Activated T-cell treated with anti-CD3 and anti-CD28 coated beads, Interleukin-2, amount 50 U/mL, for 24 hours (primary cell): Measurements from ENCODE around the gene ZNF587B.
A peak's percentile ranks its signal among the peaks of the same experiment; 100 is the strongest.
"Not testable (repeated sequence)": the region's sequence is repeated elsewhere in the genome, so short reads cannot be mapped to it uniquely, and the experiment has no call there.

Source experiments
- DNase-seq: peaks from one replicate; pipeline ENCODE4 v3.0.0-alpha.2; 2020
- H3K27ac Mint-ChIP-seq: 2 replicates; pipeline ENCODE4 v1.8.0; 2020; ENCODE audit warnings: mild to moderate bottlenecking, mixed read lengths
- H3K27me3 Mint-ChIP-seq: 2 replicates; pipeline ENCODE4 v1.8.0; 2020; ENCODE audit warnings: mixed read lengths
- H3K36me3 Mint-ChIP-seq: 2 replicates; pipeline ENCODE4 v1.8.0; 2020; ENCODE audit warnings: low read depth, mixed read lengths
- H3K4me1 Mint-ChIP-seq: 2 replicates; pipeline ENCODE4 v1.8.0; 2020; ENCODE audit warnings: low read depth, mixed read lengths
- H3K4me3 Mint-ChIP-seq: 2 replicates; pipeline ENCODE4 v1.8.0; 2020; ENCODE audit warnings: mild to moderate bottlenecking, moderate library complexity, mixed read lengths
- H3K9me3 Mint-ChIP-seq: 2 replicates; pipeline ENCODE4 v1.8.0; 2020; ENCODE audit warnings: mixed read lengths

ZNF587B gene

GRCh38 chr19:57872450-57872849 is 42.4 kb downstream of the ZNF587B start:
- H3K27me3 Mint-ChIP-seq, result no peaks in the 10 kb centered on the region
- no peak overlapping the region for H3K27ac Mint-ChIP-seq
- H3K36me3 Mint-ChIP-seq, result peaks cover 94% of the 10 kb centered on the region
- H3K4me1 Mint-ChIP-seq, result no peaks in the 10 kb centered on the region
- DNase-seq, result no peak
- H3K9me3 Mint-ChIP-seq, result peaks cover 55% of the 10 kb centered on the region
- H3K4me3 Mint-ChIP-seq, result no peak overlapping the region

- Mint-ChIP-seq H3K36me3 (peaks cover 93% of the 10 kb centered on the region), H3K9me3 (peaks cover 56% of the 10 kb centered on the region)
- H3K27me3 Mint-ChIP-seq, H3K27ac Mint-ChIP-seq, H3K4me3 Mint-ChIP-seq, DNase-seq, H3K4me1 Mint-ChIP-seq: not testable (repeated sequence)
These were observed 44.0 kb downstream of the ZNF587B start for GRCh38 chr19:57873883-57874799.

GRCh38 chr19:57886046-57886445 is 55.9 kb downstream of the ZNF587B start:
- H3K4me3 Mint-ChIP-seq, result no peak overlapping the region
- H3K27ac Mint-ChIP-seq, result no peak overlapping the region
- peaks cover 23% of the 10 kb centered on the region for H3K4me1 Mint-ChIP-seq
- peaks cover 80% of the 10 kb centered on the region for H3K36me3 Mint-ChIP-seq
- no peak for DNase-seq
- H3K9me3 Mint-ChIP-seq, result peaks cover 49% of the 10 kb centered on the region
- no peaks in the 10 kb centered on the region for H3K27me3 Mint-ChIP-seq

GRCh38 chr19:57887195-57887941 is 57.3 kb downstream of the ZNF587B start:
- Mint-ChIP-seq H3K36me3 (peaks cover 84% of the 10 kb centered on the region), H3K4me3 (peak overlapping the region; percentile 91), H3K9me3 (peaks cover 53% of the 10 kb centered on the region), H3K27ac (no peak overlapping the region), H3K4me1 (peaks cover 23% of the 10 kb centered on the region), H3K27me3 (no peaks in the 10 kb centered on the region)
- no peak for DNase-seq

GRCh38 chr19:57888107-57888559 is 58.0 kb downstream of the ZNF587B start:
- Mint-ChIP-seq H3K27ac (peak overlapping the region; percentile 86), H3K4me1 (peaks cover 23% of the 10 kb centered on the region), H3K9me3 (peaks cover 50% of the 10 kb centered on the region), H3K36me3 (peaks cover 80% of the 10 kb centered on the region), H3K4me3 (peak overlapping the region; percentile 91), H3K27me3 (no peaks in the 10 kb centered on the region)
- DNase-seq, result no peak

GRCh38 chr19:57888560-57889231 is 58.6 kb downstream of the ZNF587B start, which contains the start of gene ZNF814:
Gene ZNF814 (minus strand): TSS chr19:57889037. CDS start chr19:57888802, 235 bp downstream.
- peak; percentile 87 for DNase-seq
- H3K27ac Mint-ChIP-seq, result peak within 1 kb of the TSS; percentile 86
- H3K4me3 Mint-ChIP-seq, result peak within 1 kb of the TSS; percentile 91
- peaks cover 74% of the 10 kb centered on the region for H3K36me3 Mint-ChIP-seq
- H3K4me1 Mint-ChIP-seq, result peaks cover 22% of the 10 kb centered on the region
- H3K9me3 Mint-ChIP-seq, result peaks cover 50% of the 10 kb centered on the region
- H3K27me3 Mint-ChIP-seq, result no peaks in the 10 kb centered on the region

- peaks cover 46% of the 10 kb centered on the region for H3K9me3 Mint-ChIP-seq
- H3K36me3 Mint-ChIP-seq, result peaks cover 59% of the 10 kb centered on the region
- H3K4me1 Mint-ChIP-seq, result peaks cover 22% of the 10 kb centered on the region
- not testable (repeated sequence) for H3K27me3 Mint-ChIP-seq, H3K4me3 Mint-ChIP-seq, H3K27ac Mint-ChIP-seq, DNase-seq
These were observed 60.6 kb downstream of the ZNF587B start for GRCh38 chr19:57890706-57891105.
